HepG2 (cell line): ENCODE data around the gene NRL. TPM values are rescaled to one million over a fixed set of nuclear protein-coding genes. Genes with fewer than 3 reads are reported as not detected.

Experiments used
- AGO1 ChIP-seq: fragments of 200-400 bp; formaldehyde crosslinking; IDR thresholded peaks from 2 replicates; pipeline ENCODE4 v1.6.1; 2017; ENCODE audit warnings: mild to moderate bottlenecking, low read depth, low read length, moderate library complexity; ENCODE audit not compliant: poor library complexity, severe bottlenecking
- CBX2 ChIP-seq, 2 experiments: fragments of 200-600 bp in 1 of 2; sonication (generic); formaldehyde crosslinking in 1 of 2; IDR thresholded peaks; 2 replicates each; pipeline versions ENCODE4 v1.7.0 to v1.8.1; 2018 to 2022; ENCODE audit warnings: low read depth in 2 of 2, low read length in 1 of 2, mild to moderate bottlenecking in 1 of 2, missing genetic modification reagents in 1 of 2
- CC2D1A ChIP-seq: sonication (generic); formaldehyde crosslinking; IDR thresholded peaks from 2 replicates; pipeline ENCODE4 v1.8.1; 2023; ENCODE audit warnings: mild to moderate bottlenecking, missing genetic modification reagents
- MAFK ChIP-seq, 2 experiments: IDR thresholded peaks in 1 of 2; conservative IDR thresholded peaks in 1 of 2; 2 replicates each; pipeline ENCODE4 v1.6.1; 2011; ENCODE audit warnings: improper control_type of control experiment in 2 of 2, low read length in 2 of 2
- NR2C2 ChIP-seq: sonication (generic); formaldehyde crosslinking; IDR thresholded peaks from 2 replicates; pipeline ENCODE4 v1.4.0; 2020; ENCODE audit warnings: missing genetic modification reagents, mild to moderate bottlenecking, moderate library complexity, borderline replicate concordance
- SRSF9 ChIP-seq: fragments of 200-400 bp; formaldehyde crosslinking; IDR thresholded peaks from 2 replicates; pipeline ENCODE4 v1.6.1; 2018; ENCODE audit warnings: borderline replicate concordance, mild to moderate bottlenecking, low read depth, low read length; ENCODE audit not compliant: insufficient read depth, poor library complexity, severe bottlenecking
- TEAD2 ChIP-seq: sonication (generic); formaldehyde crosslinking; IDR thresholded peaks from 2 replicates; pipeline ENCODE4 v1.9.0; 2021; ENCODE audit warnings: missing genetic modification reagents
- THAP11 ChIP-seq: IDR thresholded peaks from 2 replicates; pipeline ENCODE4 v1.6.1; 2016; ENCODE audit warnings: missing biosample characterization, missing genetic modification reagents
- ZNF383 ChIP-seq: sonication (generic); formaldehyde crosslinking; IDR thresholded peaks from 2 replicates; pipeline ENCODE4 v1.4.0; 2020; ENCODE audit warnings: missing genetic modification reagents, mild to moderate bottlenecking, borderline replicate concordance
- ZNF510 ChIP-seq: sonication (generic); formaldehyde crosslinking; IDR thresholded peaks from 2 replicates; pipeline ENCODE4 v1.4.0; 2020; ENCODE audit warnings: low read depth, mild to moderate bottlenecking, missing genetic modification reagents
- ZNF737 ChIP-seq: sonication (generic); formaldehyde crosslinking; IDR thresholded peaks from 2 replicates; pipeline ENCODE4 v1.5.0; 2020; ENCODE audit warnings: missing genetic modification reagents, mild to moderate bottlenecking, borderline replicate concordance
- polyA plus RNA-seq, 8 experiments: library from polyadenylated mRNA; depleted of rRNA in 3 of 8; stranded (reverse) in 7 of 8; unstranded in 1 of 8; fragments of >200 nt; fragmentation: Illumina TruSeq in 4 of 8; extraction: Trizol in 4 of 8; gene quantifications; 2 replicates each; pipeline versions ENCODE4 v1.2.1 to v1.2.3, GENCODE V29; 2011 to 2016; ENCODE audit warnings: low read depth in 4 of 8, missing spikeins in 1 of 8, mixed read lengths in 1 of 8; ENCODE audit not compliant: insufficient read depth in 1 of 8
- total RNA-seq, 5 experiments: library from RNA; depleted of rRNA; stranded (reverse); fragments of >200 nt; fragmentation: Illumina TruSeq; extraction: Trizol; gene quantifications; 2 replicates each; pipeline ENCODE4 v1.2.3, GENCODE V29; 2016; ENCODE audit warnings: low read depth in 1 of 5
- TF ChIP-seq, protein P1 (sequence below), 2 experiments: sonication (generic) in 1 of 2; formaldehyde crosslinking in 1 of 2; IDR thresholded peaks; 2 replicates each; pipeline versions ENCODE4 v1.6.1 to v1.9.0; 2014 to 2022; ENCODE audit warnings: antibody characterized with exemption in 1 of 2, borderline replicate concordance in 1 of 2, inconsistent platforms in 1 of 2, low read depth in 1 of 2, missing genetic modification reagents in 1 of 2
- TF ChIP-seq, protein P2 (sequence below): sonication (generic); formaldehyde crosslinking; IDR thresholded peaks from 2 replicates; pipeline ENCODE4 v1.4.0; 2020; ENCODE audit warnings: missing genetic modification reagents, borderline replicate concordance
- TF ChIP-seq, protein P3 (sequence below): sonication (generic); formaldehyde crosslinking; IDR thresholded peaks from 2 replicates; pipeline ENCODE4 v1.5.1; 2020; ENCODE audit warnings: missing genetic modification reagents, mild to moderate bottlenecking, borderline replicate concordance

NRL gene
- total and polyA plus RNA-seq, 2 of the 13 experiments (the other 11 are each of a cell fraction or from before 2014, with no cell fraction given) = 2.5 to 4.7 TPM

DNA sequence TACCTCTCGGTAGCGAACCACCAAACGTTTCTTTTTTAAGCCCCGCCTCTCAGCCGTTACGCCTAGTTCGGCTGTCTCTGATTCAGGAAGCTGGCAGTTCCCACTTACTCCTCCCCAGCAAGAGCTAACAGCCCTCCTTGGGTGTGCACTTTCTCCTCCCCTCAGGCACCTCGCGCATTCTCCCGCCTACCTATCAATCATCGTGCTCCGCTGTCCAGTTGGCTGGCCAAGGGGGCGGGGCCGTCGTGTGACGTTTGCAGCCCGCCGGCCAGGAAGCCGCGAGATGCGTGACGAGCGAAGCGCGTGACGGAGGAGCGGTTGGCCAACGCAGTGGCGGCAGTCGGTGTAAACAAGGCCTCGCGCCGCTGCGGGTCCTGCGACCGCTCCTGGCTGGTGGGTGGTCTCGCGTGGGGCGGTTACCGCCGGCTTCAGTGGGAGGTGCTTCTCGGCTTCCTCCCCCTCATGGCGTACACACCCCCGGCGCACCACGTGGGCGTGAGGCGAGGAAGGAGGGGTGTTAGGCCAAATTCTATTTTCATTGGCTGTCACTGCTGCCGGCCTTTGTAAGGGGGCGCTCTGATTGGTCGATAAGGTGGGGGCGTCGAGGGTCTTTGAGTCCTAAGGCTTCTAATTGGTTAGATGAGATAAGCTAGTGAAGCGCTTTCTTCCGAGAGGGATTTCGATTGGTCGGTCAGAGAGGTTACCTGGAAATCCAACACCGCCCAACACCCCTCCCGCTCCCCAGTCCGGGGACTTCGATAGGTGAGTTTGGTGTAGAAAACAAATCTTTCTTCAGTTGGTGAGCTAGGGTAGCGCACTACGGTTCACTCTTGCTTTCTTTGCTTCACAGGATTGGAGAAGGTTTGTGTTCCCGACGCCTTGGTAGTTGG is at the start of gene NRL, which contains the start of gene DCAF11 (continued):
- TF ChIP-seq, protein P1, sequence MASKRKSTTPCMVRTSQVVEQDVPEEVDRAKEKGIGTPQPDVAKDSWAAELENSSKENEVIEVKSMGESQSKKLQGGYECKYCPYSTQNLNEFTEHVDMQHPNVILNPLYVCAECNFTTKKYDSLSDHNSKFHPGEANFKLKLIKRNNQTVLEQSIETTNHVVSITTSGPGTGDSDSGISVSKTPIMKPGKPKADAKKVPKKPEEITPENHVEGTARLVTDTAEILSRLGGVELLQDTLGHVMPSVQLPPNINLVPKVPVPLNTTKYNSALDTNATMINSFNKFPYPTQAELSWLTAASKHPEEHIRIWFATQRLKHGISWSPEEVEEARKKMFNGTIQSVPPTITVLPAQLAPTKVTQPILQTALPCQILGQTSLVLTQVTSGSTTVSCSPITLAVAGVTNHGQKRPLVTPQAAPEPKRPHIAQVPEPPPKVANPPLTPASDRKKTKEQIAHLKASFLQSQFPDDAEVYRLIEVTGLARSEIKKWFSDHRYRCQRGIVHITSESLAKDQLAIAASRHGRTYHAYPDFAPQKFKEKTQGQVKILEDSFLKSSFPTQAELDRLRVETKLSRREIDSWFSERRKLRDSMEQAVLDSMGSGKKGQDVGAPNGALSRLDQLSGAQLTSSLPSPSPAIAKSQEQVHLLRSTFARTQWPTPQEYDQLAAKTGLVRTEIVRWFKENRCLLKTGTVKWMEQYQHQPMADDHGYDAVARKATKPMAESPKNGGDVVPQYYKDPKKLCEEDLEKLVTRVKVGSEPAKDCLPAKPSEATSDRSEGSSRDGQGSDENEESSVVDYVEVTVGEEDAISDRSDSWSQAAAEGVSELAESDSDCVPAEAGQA (IDR thresholded peaks at IDR 0.05; ENCODE audit: low read depth) = peak; percentile 95
- TF ChIP-seq, protein P1 (CRISPR knock-in tag; IDR thresholded peaks at IDR 0.05; ENCODE audit: borderline replicate concordance) = peak; percentile 63
- TF ChIP-seq ZNF510 (peak; percentile 95), MAFK (conservative IDR thresholded peaks at IDR 0.05 in 1 of 2, IDR thresholded peaks at IDR 0.05 in 1 of 2; ENCODE audit: low read length in 2 of 2) (peak; percentile 10 to 29; a peak in 2 of 4 replicates), ZNF383 (CRISPR knock-in tag) (no peak), CC2D1A (no peak), CBX2 (IDR thresholded peaks at IDR 0.05; ENCODE audit: low read depth, low read length) (no peak; the same call in 1 of the 2 replicates), CBX2 (CRISPR knock-in tag; IDR thresholded peaks at IDR 0.05; ENCODE audit: low read depth) (no peak), ZNF737 (CRISPR knock-in tag) (no peak), THAP11 (CRISPR knock-in tag) (peak; percentile 86), SRSF9 (no peak), NR2C2 (peak; percentile 91; the same call in 1 of the 2 replicates), TEAD2 (peak; percentile 87; the same call in 1 of the 2 replicates), AGO1 (peak; percentile 87)
- TF ChIP-seq, protein P2, sequence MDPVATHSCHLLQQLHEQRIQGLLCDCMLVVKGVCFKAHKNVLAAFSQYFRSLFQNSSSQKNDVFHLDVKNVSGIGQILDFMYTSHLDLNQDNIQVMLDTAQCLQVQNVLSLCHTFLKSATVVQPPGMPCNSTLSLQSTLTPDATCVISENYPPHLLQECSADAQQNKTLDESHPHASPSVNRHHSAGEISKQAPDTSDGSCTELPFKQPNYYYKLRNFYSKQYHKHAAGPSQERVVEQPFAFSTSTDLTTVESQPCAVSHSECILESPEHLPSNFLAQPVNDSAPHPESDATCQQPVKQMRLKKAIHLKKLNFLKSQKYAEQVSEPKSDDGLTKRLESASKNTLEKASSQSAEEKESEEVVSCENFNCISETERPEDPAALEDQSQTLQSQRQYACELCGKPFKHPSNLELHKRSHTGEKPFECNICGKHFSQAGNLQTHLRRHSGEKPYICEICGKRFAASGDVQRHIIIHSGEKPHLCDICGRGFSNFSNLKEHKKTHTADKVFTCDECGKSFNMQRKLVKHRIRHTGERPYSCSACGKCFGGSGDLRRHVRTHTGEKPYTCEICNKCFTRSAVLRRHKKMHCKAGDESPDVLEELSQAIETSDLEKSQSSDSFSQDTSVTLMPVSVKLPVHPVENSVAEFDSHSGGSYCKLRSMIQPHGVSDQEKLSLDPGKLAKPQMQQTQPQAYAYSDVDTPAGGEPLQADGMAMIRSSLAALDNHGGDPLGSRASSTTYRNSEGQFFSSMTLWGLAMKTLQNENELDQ (CRISPR knock-in tag) = peak; percentile 70; the same call in 1 of the 2 replicates
- TF ChIP-seq, protein P3, sequence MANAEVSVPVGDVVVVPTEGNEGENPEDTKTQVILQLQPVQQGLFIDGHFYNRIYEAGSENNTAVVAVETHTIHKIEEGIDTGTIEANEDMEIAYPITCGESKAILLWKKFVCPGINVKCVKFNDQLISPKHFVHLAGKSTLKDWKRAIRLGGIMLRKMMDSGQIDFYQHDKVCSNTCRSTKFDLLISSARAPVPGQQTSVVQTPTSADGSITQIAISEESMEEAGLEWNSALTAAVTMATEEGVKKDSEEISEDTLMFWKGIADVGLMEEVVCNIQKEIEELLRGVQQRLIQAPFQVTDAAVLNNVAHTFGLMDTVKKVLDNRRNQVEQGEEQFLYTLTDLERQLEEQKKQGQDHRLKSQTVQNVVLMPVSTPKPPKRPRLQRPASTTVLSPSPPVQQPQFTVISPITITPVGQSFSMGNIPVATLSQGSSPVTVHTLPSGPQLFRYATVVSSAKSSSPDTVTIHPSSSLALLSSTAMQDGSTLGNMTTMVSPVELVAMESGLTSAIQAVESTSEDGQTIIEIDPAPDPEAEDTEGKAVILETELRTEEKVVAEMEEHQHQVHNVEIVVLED (CRISPR knock-in tag) = peak; percentile 95
